H9 (cell line): ENCODE data around the gene PPCDC. TPM values are rescaled to one million over a fixed set of nuclear protein-coding genes. Genes with fewer than 3 reads are reported as not detected.

Source experiments
- DNase-seq: peaks from one replicate; pipeline ENCODE4 v3.0.0-alpha.2; 2017
- H2AFZ ChIP-seq: one replicate; pipeline ENCODE4 v1.6.1; 2013; ENCODE audit warnings: mild to moderate bottlenecking, low read length, control low read depth, moderate library complexity
- H2AK5ac ChIP-seq: 2 replicates; pipeline ENCODE4 v1.6.1; 2013; ENCODE audit warnings: low read length, control low read depth, mixed read lengths; ENCODE audit not compliant: insufficient read length
- H2BK120ac ChIP-seq: one replicate; pipeline ENCODE4 v1.6.1; 2013; ENCODE audit warnings: low read depth, mild to moderate bottlenecking, low read length, control low read depth, inconsistent platforms; ENCODE audit not compliant: poor library complexity, severe bottlenecking
- H2BK12ac ChIP-seq: 2 replicates; pipeline ENCODE4 v1.6.1; 2013; ENCODE audit warnings: low read length, control low read depth, mixed read lengths, low read depth; ENCODE audit not compliant: insufficient read length
- H2BK15ac ChIP-seq: 2 replicates; pipeline ENCODE4 v1.6.1; 2013; ENCODE audit warnings: low read depth, low read length, control low read depth
- H2BK20ac ChIP-seq: one replicate; pipeline ENCODE4 v1.6.1; 2013; ENCODE audit warnings: low read depth, mild to moderate bottlenecking, low read length, control low read depth, inconsistent platforms; ENCODE audit not compliant: poor library complexity, severe bottlenecking
- H2BK5ac ChIP-seq: 2 replicates; pipeline ENCODE4 v1.6.1; 2013; ENCODE audit warnings: low read length, control low read depth, mixed read lengths; ENCODE audit not compliant: insufficient read length
- H3K14ac ChIP-seq: 2 replicates; pipeline ENCODE4 v1.6.1; 2013; ENCODE audit warnings: low read length, control low read depth; ENCODE audit not compliant: insufficient read depth
- H3K18ac ChIP-seq: 2 replicates; pipeline ENCODE4 v1.6.1; 2013; ENCODE audit warnings: low read depth, mild to moderate bottlenecking, mixed read lengths, low read length, control low read depth; ENCODE audit not compliant: insufficient read length
- H3K23ac ChIP-seq: 2 replicates; pipeline ENCODE4 v1.6.1; 2013; ENCODE audit warnings: low read length, control low read depth, mixed read lengths, low read depth; ENCODE audit not compliant: insufficient read length
- H3K23me2 ChIP-seq: 2 replicates; pipeline ENCODE4 v1.6.1; 2013; ENCODE audit warnings: low read depth, mild to moderate bottlenecking, mixed read lengths, low read length, control low read depth; ENCODE audit not compliant: insufficient read length, poor library complexity, severe bottlenecking
- H3K27ac ChIP-seq: 2 replicates; pipeline ENCODE4 v1.5.1; 2013; ENCODE audit warnings: low read length, control low read depth, mixed read lengths, low read depth; ENCODE audit not compliant: insufficient read length
- H3K27me3 ChIP-seq: 2 replicates; pipeline ENCODE4 v1.6.1; 2013; ENCODE audit warnings: low read length, control low read depth, inconsistent platforms; ENCODE audit not compliant: insufficient read depth
- H3K4ac ChIP-seq: 2 replicates; pipeline ENCODE4 v1.6.1; 2013; ENCODE audit warnings: low read depth, mild to moderate bottlenecking, control low read depth, inconsistent platforms, low read length, moderate library complexity
- H3K4me1 ChIP-seq: 2 replicates; pipeline ENCODE4 v1.6.1; 2013; ENCODE audit warnings: low read length, control low read depth, inconsistent platforms; ENCODE audit not compliant: insufficient read depth
- H3K4me2 ChIP-seq: 2 replicates; pipeline ENCODE4 v1.6.1; 2013; ENCODE audit warnings: low read length, control low read depth, mixed read lengths; ENCODE audit not compliant: insufficient read length, insufficient read depth
- H3K56ac ChIP-seq: 2 replicates; pipeline ENCODE4 v1.6.1; 2013; ENCODE audit warnings: low read depth, mild to moderate bottlenecking, mixed read lengths, low read length, control low read depth; ENCODE audit not compliant: insufficient read length
- H3K79me1 ChIP-seq: 2 replicates; pipeline ENCODE4 v1.6.1; 2013; ENCODE audit warnings: low read depth, mild to moderate bottlenecking, moderate library complexity, low read length, control low read depth, inconsistent platforms; ENCODE audit not compliant: insufficient read depth, poor library complexity, severe bottlenecking
- H3K79me2 ChIP-seq: 2 replicates; pipeline ENCODE4 v1.6.1; 2013; ENCODE audit warnings: low read length, control low read depth, inconsistent platforms; ENCODE audit not compliant: insufficient read depth
- H3K9ac ChIP-seq: 2 replicates; pipeline ENCODE4 v1.6.1; 2013; ENCODE audit warnings: low read length, control low read depth, mixed read lengths; ENCODE audit not compliant: insufficient read length; ENCODE audit errors: extremely low read depth
- H3K9me3 ChIP-seq: one replicate; pipeline ENCODE4 v1.6.1; 2013; ENCODE audit warnings: low read depth, low read length, inconsistent platforms; ENCODE audit not compliant: control insufficient read depth
- H3T11ph ChIP-seq: one replicate; pipeline ENCODE4 v1.6.1; 2013; ENCODE audit warnings: mild to moderate bottlenecking, low read length, control low read depth, inconsistent platforms
- H4K20me1 ChIP-seq: one replicate; pipeline ENCODE4 v1.6.1; 2013; ENCODE audit not compliant: control insufficient read depth, insufficient read length, insufficient read depth
- H4K5ac ChIP-seq: 2 replicates; pipeline ENCODE4 v1.6.1; 2013; ENCODE audit warnings: low read depth, mild to moderate bottlenecking, mixed read lengths, low read length, control low read depth; ENCODE audit not compliant: insufficient read length
- H4K8ac ChIP-seq: replicated peaks from 2 replicates; pipeline ENCODE4 v1.6.1; 2013; ENCODE audit warnings: low read length, control low read depth, mixed read lengths, low read depth; ENCODE audit not compliant: insufficient read length
- H4K91ac ChIP-seq: 2 replicates; pipeline ENCODE4 v1.6.1; 2013; ENCODE audit warnings: low read depth, mild to moderate bottlenecking, moderate library complexity, mixed read lengths, low read length, control low read depth; ENCODE audit not compliant: insufficient read length
- H3K27ac Mint-ChIP-seq, 3 experiments: 2 replicates in 2 of 3; 3 replicates in 1 of 3; pipeline ENCODE4 v1.8.0; 2020 to 2021; ENCODE audit warnings: mixed read lengths in 3 of 3, mild to moderate bottlenecking in 1 of 3, moderate library complexity in 1 of 3
- H3K27me3 Mint-ChIP-seq: 2 replicates; pipeline ENCODE4 v1.8.0; 2021; ENCODE audit warnings: low read depth, mild to moderate bottlenecking, moderate library complexity, mixed read lengths
- H3K36me3 Mint-ChIP-seq, 3 experiments: 2 replicates in 2 of 3; 3 replicates in 1 of 3; pipeline ENCODE4 v1.8.0; 2020 to 2021; ENCODE audit warnings: low read depth in 3 of 3, mixed read lengths in 3 of 3; ENCODE audit not compliant: insufficient read depth in 1 of 3
- H3K4me1 Mint-ChIP-seq, 2 experiments: 2 replicates each; pipeline ENCODE4 v1.8.0; 2020; ENCODE audit warnings: mixed read lengths in 2 of 2
- H3K4me3 Mint-ChIP-seq, 2 experiments: 2 replicates in 1 of 2; 3 replicates in 1 of 2; pipeline ENCODE4 v1.8.0; 2020 to 2021; ENCODE audit warnings: mild to moderate bottlenecking in 2 of 2, mixed read lengths in 2 of 2, moderate library complexity in 1 of 2
- H3K9me3 Mint-ChIP-seq, 2 experiments: 2 replicates in 1 of 2; 3 replicates in 1 of 2; pipeline ENCODE4 v1.8.0; 2020; ENCODE audit warnings: mild to moderate bottlenecking in 2 of 2, mixed read lengths in 2 of 2, moderate library complexity in 1 of 2
- WGBS: extraction: QIAGEN DNeasy Blood & Tissue Kit; methylation state at CpG from one replicate; pipeline ENCODE4 v1.1.7; 2013; ENCODE audit warnings: missing lambda C conversion rate, low lambda C conversion rate, mixed read lengths; ENCODE audit not compliant: insufficient read length; ENCODE audit errors: extremely low coverage; 5-methylcytosine and 5-hydroxymethylcytosine counted together
- total RNA-seq: library from RNA; stranded (reverse); gene quantifications from 2 replicates; pipeline ENCODE4 v1.2.1, GENCODE V29; 2021
- TF ChIP-seq, protein P1 (sequence below): fragments of 200-600 bp; sonication (generic); conservative IDR thresholded peaks from 3 replicates; pipeline ENCODE4 v1.8.0; 2021; ENCODE audit warnings: antibody characterized with exemption, mild to moderate bottlenecking

PPCDC gene
- total RNA-seq, 1 experiment from 2014 or later, result 17.6 TPM

DNA sequence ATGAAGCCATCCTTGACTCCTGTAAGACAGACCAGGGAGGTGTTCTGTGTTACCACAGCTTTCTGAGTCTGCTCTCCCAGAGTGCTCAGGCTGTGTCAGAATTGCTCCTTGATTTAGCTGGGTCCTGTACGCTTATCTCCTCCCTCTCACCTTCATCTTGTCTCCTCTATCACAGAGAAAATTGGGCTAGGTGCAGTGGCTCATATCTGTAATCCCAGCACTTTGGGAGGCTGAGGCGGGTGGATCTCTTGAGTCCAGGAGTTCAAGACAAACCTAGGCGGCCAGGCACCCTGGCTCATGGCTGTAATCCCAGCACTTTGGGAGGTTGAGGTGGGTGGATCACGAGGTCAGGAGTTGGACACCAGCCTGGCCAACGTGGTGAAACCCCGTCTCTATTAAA is 22.1 kb upstream of the PPCDC start:
- no peak overlapping the region for H3K23ac ChIP-seq
- TF ChIP-seq, protein P1, sequence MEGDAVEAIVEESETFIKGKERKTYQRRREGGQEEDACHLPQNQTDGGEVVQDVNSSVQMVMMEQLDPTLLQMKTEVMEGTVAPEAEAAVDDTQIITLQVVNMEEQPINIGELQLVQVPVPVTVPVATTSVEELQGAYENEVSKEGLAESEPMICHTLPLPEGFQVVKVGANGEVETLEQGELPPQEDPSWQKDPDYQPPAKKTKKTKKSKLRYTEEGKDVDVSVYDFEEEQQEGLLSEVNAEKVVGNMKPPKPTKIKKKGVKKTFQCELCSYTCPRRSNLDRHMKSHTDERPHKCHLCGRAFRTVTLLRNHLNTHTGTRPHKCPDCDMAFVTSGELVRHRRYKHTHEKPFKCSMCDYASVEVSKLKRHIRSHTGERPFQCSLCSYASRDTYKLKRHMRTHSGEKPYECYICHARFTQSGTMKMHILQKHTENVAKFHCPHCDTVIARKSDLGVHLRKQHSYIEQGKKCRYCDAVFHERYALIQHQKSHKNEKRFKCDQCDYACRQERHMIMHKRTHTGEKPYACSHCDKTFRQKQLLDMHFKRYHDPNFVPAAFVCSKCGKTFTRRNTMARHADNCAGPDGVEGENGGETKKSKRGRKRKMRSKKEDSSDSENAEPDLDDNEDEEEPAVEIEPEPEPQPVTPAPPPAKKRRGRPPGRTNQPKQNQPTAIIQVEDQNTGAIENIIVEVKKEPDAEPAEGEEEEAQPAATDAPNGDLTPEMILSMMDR, result no peak
- no peak overlapping the region for H4K5ac ChIP-seq
- Mint-ChIP-seq H3K4me3 (no peak overlapping the region), H3K36me3 (peaks cover 14 to 31% (median 30%) of the 10 kb centered on the region in 3 experiments; a peak in 6 of 7 replicates), H3K27ac (no peak overlapping the region), H3K9me3 (peaks cover 2 to 4% of the 10 kb centered on the region in 2 experiments; a peak in 3 of 5 replicates), H3K27me3 (peaks cover 4% of the 10 kb centered on the region), H3K4me1 (peaks cover 5 to 10% of the 10 kb centered on the region in 2 experiments)
- H3K9me3 ChIP-seq, result no peaks in the 10 kb centered on the region
- no peak for DNase-seq
- no peak overlapping the region for H3K18ac ChIP-seq
- no peak overlapping the region for H2AFZ ChIP-seq
- H4K20me1 ChIP-seq, result no peaks in the 10 kb centered on the region
- no peaks in the 10 kb centered on the region; the same call in 1 of the 2 replicates for H3K79me2 ChIP-seq
- H2BK120ac ChIP-seq, result no peak overlapping the region
- H3K27me3 ChIP-seq, result no peaks in the 10 kb centered on the region
- H2BK20ac ChIP-seq, result no peak overlapping the region
- H2AK5ac ChIP-seq, result no peak overlapping the region
- H2BK15ac ChIP-seq, result no peak overlapping the region
- H3K4me1 ChIP-seq, result no peaks in the 10 kb centered on the region
- no peak overlapping the region for H2BK5ac ChIP-seq
- no peak overlapping the region for H3T11ph ChIP-seq
- no peak overlapping the region for H3K4me2 ChIP-seq
- no peak overlapping the region for H3K9ac ChIP-seq
- H2BK12ac ChIP-seq, result no peak overlapping the region
- H3K14ac ChIP-seq, result no peak overlapping the region
- H3K27ac ChIP-seq, result no peak overlapping the region
- WGBS, result no CpG with 5 or more reads among the region's 6 CpGs
- no peak overlapping the region for H4K8ac ChIP-seq
- H3K79me1 ChIP-seq, result peaks cover 2% of the 10 kb centered on the region
- no peak overlapping the region for H4K91ac ChIP-seq
- H3K56ac ChIP-seq, result no peak overlapping the region
- peaks cover 3% of the 10 kb centered on the region for H3K23me2 ChIP-seq
- no peak overlapping the region for H3K4ac ChIP-seq
